Neural progenitor cell (in vitro differentiated cells): ENCODE measurements around the gene HOXC10.

ENCODE experiments used
- CTCF ChIP-seq: fragments of 200-600 bp; sonication (generic); IDR thresholded peaks from 2 replicates; pipeline ENCODE4 v1.5.1; 2017; ENCODE audit warnings: antibody characterized with exemption, mild to moderate bottlenecking
- EZH2 ChIP-seq: fragments of 200-600 bp; sonication (generic); IDR thresholded peaks from 2 replicates; pipeline ENCODE4 v1.6.1; 2017; ENCODE audit warnings: antibody characterized with exemption, mild to moderate bottlenecking, moderate library complexity

- TF ChIP-seq CTCF = no peak
- TF ChIP-seq EZH2 = peak; percentile 69
Observed at GRCh38 chr12:54039417-54040147, 54.6 kb downstream of the HOXC10 start.
